ENCODE data around the gene NNAT. TPM values are rescaled to one million over a fixed set of nuclear protein-coding genes. Genes with fewer than 3 reads are reported as not detected.
A peak's percentile ranks its signal among the peaks of the same experiment; 100 is the strongest.

NNAT gene
- polyA plus RNA-seq, 6 donors from 2014 or later: 0.39 TPM; not detected in 5

DNA sequence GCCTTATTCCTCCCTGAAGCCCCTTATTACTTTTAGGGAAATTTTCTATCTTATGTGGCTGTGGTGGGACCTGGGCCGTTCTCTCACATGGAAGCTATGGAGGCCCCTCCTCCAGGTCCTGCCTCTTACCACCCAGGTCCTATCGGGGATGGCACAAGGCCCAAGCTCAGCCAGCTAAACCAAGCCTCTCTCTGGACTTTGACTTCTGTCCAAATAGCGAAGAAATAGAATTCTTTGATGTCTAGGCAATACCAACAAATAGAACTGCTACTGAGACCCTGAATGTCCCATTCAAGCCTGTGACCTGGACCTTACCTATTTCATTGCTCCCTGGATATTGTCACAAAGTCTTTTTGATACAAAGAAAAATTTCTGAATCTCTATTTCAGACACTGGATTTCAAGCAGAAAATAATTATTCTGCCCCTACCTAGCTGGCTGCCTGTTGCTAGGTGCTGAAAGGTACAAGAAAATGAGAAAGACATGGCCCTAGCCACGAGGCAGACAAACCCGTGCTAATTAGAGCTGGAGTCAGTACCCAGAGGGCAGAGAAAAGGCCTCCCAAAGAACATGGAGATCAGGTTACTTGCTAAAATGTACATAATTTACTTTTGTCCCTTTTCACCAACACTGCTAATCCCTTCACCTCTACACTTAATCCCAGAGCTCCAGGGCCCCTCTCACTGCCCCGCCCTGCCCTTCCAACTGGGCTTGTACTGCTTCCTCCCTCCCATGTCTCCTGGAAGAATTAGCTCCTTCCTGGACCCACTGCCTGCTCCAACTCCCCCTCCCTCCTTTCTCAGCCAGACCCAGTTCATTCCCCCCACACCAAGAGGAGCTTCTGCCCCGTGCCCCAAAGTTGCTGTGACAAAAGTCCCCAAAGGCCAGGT, 15.5 kb upstream of the NNAT start:
- Mint-ChIP-seq H3K36me3 (peaks cover 0 to 4% of the 10 kb centered on the region in 2 donors), H3K4me1 (peaks cover 0 to 12% (median 11%) of the 10 kb centered on the region in 3 donors), H3K27me3 (no peaks in the 10 kb centered on the region), H3K4me3 (no peak overlapping the region), H3K27ac (peak overlapping the region in 1 of 6 donors; percentile 90), H3K9me3 (no peaks in the 10 kb centered on the region)
- no peak for ATAC-seq (ENCODE audit: low read depth in 2 of 2)
- no peak for DNase-seq

DNA sequence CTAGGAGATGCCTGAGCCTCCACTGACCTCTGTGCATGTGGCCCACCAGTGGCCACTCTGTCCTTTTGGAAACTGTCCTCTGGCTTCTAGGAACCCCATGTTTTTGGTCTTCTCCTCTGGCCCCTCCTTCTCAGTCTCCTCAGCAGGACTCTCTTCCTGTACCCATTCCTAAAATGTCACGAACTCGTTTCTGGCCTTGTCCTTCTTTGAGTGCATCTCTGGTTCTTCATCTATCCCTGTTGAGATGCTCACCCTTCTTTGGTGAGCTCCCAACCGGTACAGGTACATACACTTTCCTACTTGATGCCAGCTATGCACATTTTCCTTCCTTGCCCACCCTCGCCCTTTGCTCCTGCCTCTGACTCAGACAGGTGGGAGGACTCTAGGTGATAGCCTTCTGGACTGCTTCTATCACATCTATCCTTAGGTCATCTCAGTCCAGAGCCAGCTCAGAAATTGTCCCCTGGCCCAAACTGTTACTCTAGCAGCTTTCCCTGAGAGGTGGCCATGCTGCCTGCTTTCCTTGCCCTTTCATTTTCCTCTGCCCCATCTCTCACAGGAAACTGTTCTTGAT, 14.8 kb upstream of the NNAT start:
- no peaks in the 10 kb centered on the region for H3K9me3 Mint-ChIP-seq
- H3K27ac Mint-ChIP-seq: no peak overlapping the region
- peaks cover 7 to 18% (median 15%) of the 10 kb centered on the region in 3 donors for H3K4me1 Mint-ChIP-seq
- no peaks in the 10 kb centered on the region for H3K27me3 Mint-ChIP-seq
- H3K36me3 Mint-ChIP-seq: peaks cover 0 to 11% of the 10 kb centered on the region in 2 donors
- ATAC-seq (ENCODE audit: low read depth in 2 of 2) (no peak), DNase-seq (no peak)
- H3K4me3 Mint-ChIP-seq: no peak overlapping the region

GRCh38 chr20:37510226-37510625, 10.8 kb upstream of the NNAT start:
- Mint-ChIP-seq H3K27me3 (no peaks in the 10 kb centered on the region), H3K4me3 (no peak overlapping the region), H3K4me1 (peaks cover 17 to 25% (median 22%) of the 10 kb centered on the region in 3 donors), H3K36me3 (peaks cover 8 to 23% of the 10 kb centered on the region in 2 donors), H3K27ac (peak overlapping the region in 1 of 6 donors; percentile 62), H3K9me3 (no peaks in the 10 kb centered on the region)
- ATAC-seq (ENCODE audit: low read depth in 2 of 2) (no peak), DNase-seq (no peak)

GRCh38 chr20:37511610-37512275, 9.3 kb upstream of the NNAT start:
- H3K27ac Mint-ChIP-seq: peak overlapping the region in 1 of 6 donors; percentile 69
- H3K27me3 Mint-ChIP-seq: no peaks in the 10 kb centered on the region
- no peak overlapping the region for H3K4me3 Mint-ChIP-seq
- no peak for ATAC-seq (ENCODE audit: low read depth in 2 of 2)
- H3K4me1 Mint-ChIP-seq: peaks cover 18 to 26% (median 24%) of the 10 kb centered on the region in 3 donors
- H3K36me3 Mint-ChIP-seq: peaks cover 8 to 24% of the 10 kb centered on the region in 2 donors
- no peaks in the 10 kb centered on the region for H3K9me3 Mint-ChIP-seq
- no peak for DNase-seq

GRCh38 chr20:37513779-37514359, 7.2 kb upstream of the NNAT start:
- no peaks in the 10 kb centered on the region for H3K9me3 Mint-ChIP-seq
- H3K4me1 Mint-ChIP-seq: peaks cover 29 to 38% (median 37%) of the 10 kb centered on the region in 3 donors
- ATAC-seq (ENCODE audit: low read depth in 2 of 2): no peak
- no peak for DNase-seq
- H3K27ac Mint-ChIP-seq: peak overlapping the region in 1 of 6 donors; percentile 16
- no peak overlapping the region for H3K4me3 Mint-ChIP-seq
- no peaks in the 10 kb centered on the region for H3K27me3 Mint-ChIP-seq
- H3K36me3 Mint-ChIP-seq: peaks cover 19 to 35% of the 10 kb centered on the region in 2 donors

DNA sequence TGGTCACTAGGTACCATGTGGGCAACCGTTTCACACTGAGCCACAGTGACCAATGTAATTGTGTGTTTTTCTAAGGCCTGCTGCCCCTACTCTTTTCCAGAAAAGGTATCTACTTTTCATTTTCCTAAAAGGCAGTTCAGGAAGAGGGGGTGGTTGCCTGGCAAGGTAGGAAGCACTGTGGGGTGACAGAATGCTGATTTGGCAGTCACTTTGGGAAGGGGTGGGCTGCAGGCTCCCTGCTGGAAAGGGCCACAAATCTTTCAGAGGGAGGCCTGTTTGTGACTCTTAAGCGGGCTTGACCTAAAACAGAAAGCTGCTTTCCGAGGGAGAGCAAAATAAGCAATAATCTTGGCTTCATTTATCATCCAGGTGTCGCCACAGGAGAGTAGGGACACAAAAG, 5.2 kb upstream of the NNAT start:
- Mint-ChIP-seq H3K4me1 (peaks cover 36 to 39% (median 38%) of the 10 kb centered on the region in 3 donors), H3K27me3 (no peaks in the 10 kb centered on the region), H3K36me3 (peaks cover 19 to 27% of the 10 kb centered on the region in 2 donors), H3K9me3 (no peaks in the 10 kb centered on the region), H3K27ac (no peak overlapping the region), H3K4me3 (no peak overlapping the region)
- no peak for ATAC-seq (ENCODE audit: low read depth in 2 of 2)
- no peak for DNase-seq

- peak overlapping the region in 2 of 6 donors; percentile 65 to 71 for H3K27ac Mint-ChIP-seq
- peaks cover 36 to 42% (median 40%) of the 10 kb centered on the region in 3 donors for H3K4me1 Mint-ChIP-seq
Observed at GRCh38 chr20:37516811-37517750, 4.0 kb upstream of the NNAT start.

DNA sequence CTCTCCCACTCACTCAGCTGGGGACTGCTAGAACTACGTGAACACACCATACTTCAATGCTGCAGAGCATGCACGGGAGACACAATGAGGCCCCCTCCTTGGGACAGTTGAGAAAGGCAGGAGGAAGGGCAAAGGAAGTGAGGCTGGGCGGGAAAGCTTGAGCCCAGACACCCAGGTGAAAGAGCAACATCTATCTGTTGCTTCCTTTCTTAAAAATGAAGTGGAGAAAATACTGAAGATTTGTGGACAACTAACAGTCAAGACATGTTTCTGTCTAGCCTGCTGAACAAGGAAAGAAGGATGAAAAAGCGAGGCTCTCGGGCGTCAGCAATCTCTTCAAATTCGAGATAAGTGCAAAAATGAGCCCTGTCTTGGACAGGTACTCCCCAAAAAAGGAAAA, 3.0 kb upstream of the NNAT start:
- Mint-ChIP-seq H3K36me3 (peaks cover 19 to 23% of the 10 kb centered on the region in 2 donors), H3K4me1 (peaks cover 38 to 45% (median 42%) of the 10 kb centered on the region in 3 donors), H3K27me3 (no peaks in the 10 kb centered on the region), H3K9me3 (no peaks in the 10 kb centered on the region), H3K27ac (peak overlapping the region in 2 of 6 donors; percentile 13 to 22), H3K4me3 (peak overlapping the region in 1 of 8 donors; percentile 26)
- ATAC-seq (ENCODE audit: low read depth in 2 of 2): no peak
- no peak for DNase-seq

More at GRCh38 chr20:37516811-37517750, 4.0 kb upstream of the NNAT start:
- DNase-seq: no peak
- H3K9me3 Mint-ChIP-seq: no peaks in the 10 kb centered on the region
- H3K36me3 Mint-ChIP-seq: peaks cover 19 to 22% of the 10 kb centered on the region in 2 donors
- ATAC-seq (ENCODE audit: low read depth in 2 of 2): no peak
- H3K4me3 Mint-ChIP-seq: no peak overlapping the region
- no peaks in the 10 kb centered on the region for H3K27me3 Mint-ChIP-seq

- Mint-ChIP-seq H3K36me3 (peaks cover 19 to 29% of the 10 kb centered on the region in 2 donors), H3K9me3 (no peaks in the 10 kb centered on the region), H3K4me3 (peak overlapping the region in 1 of 8 donors; percentile 47), H3K4me1 (peaks cover 43 to 53% (median 46%) of the 10 kb centered on the region in 3 donors), H3K27me3 (no peaks in the 10 kb centered on the region), H3K27ac (peak overlapping the region in 2 of 6 donors; percentile 22 to 52)
- DNase-seq: no peak
- ATAC-seq (ENCODE audit: low read depth in 2 of 2): no peak
Observed at GRCh38 chr20:37518606-37519507, 2.2 kb upstream of the NNAT start.

GRCh38 chr20:37519508-37520418, 1.3 kb upstream of the NNAT start:
- ATAC-seq (ENCODE audit: low read depth in 2 of 2) (peak in 1 of 2 donors; percentile 14), DNase-seq (no peak)
- H3K9me3 Mint-ChIP-seq: no peaks in the 10 kb centered on the region
- H3K4me3 Mint-ChIP-seq: peak overlapping the region in 7 of 8 donors; percentile 61 to 89 (median 77)
- peaks cover 47 to 57% (median 54%) of the 10 kb centered on the region in 3 donors for H3K4me1 Mint-ChIP-seq
- peaks cover 14 to 24% of the 10 kb centered on the region in 2 donors for H3K36me3 Mint-ChIP-seq
- H3K27me3 Mint-ChIP-seq: no peaks in the 10 kb centered on the region
- peak overlapping the region in 3 of 6 donors; percentile 33 to 52 (median 52) for H3K27ac Mint-ChIP-seq
